GM19397 (cell line): ENCODE measurements around the gene HNRNPH3.
A peak's percentile ranks its signal among the peaks of the same experiment; 100 is the strongest.

ENCODE experiments used
- ATAC-seq: cut with Tn5 transposase; IDR thresholded peaks from one replicate; pipeline ENCODE4 v1.9.1; 2021; ENCODE audit warnings: mild to moderate bottlenecking, moderate library complexity; ENCODE audit not compliant: unreplicated experiment

Gene HNRNPH3

GRCh38 chr10:68330852-68331454, 911 bp upstream of the HNRNPH3 start:
- ATAC-seq, result no peak

GRCh38 chr10:68332259-68333057, 594 bp downstream of the HNRNPH3 start, which contains the start of gene PBLD:
Gene PBLD, minus strand, starts transcription at chr10:68332928. Its CDS starts 26,084 bp downstream, at chr10:68306844.
- ATAC-seq, result peak; percentile 21

DNA sequence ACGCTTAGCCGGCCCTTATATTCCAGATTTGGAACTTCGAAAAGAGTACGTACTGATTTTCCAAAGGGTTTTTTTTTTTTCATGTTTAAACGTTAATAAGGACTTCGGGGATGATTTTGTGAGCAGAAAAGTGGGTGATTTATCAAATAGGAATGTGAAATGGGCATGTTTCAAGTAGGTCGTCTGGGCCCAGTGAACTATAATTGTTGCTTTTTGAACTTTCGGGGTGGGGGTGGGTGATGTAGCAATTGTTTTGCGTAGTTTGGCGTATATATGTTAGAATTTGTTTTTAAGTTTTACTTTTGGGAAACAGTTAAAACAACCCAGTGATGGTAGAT, 1.2 kb downstream of the HNRNPH3 start:
- ATAC-seq, result no peak

DNA sequence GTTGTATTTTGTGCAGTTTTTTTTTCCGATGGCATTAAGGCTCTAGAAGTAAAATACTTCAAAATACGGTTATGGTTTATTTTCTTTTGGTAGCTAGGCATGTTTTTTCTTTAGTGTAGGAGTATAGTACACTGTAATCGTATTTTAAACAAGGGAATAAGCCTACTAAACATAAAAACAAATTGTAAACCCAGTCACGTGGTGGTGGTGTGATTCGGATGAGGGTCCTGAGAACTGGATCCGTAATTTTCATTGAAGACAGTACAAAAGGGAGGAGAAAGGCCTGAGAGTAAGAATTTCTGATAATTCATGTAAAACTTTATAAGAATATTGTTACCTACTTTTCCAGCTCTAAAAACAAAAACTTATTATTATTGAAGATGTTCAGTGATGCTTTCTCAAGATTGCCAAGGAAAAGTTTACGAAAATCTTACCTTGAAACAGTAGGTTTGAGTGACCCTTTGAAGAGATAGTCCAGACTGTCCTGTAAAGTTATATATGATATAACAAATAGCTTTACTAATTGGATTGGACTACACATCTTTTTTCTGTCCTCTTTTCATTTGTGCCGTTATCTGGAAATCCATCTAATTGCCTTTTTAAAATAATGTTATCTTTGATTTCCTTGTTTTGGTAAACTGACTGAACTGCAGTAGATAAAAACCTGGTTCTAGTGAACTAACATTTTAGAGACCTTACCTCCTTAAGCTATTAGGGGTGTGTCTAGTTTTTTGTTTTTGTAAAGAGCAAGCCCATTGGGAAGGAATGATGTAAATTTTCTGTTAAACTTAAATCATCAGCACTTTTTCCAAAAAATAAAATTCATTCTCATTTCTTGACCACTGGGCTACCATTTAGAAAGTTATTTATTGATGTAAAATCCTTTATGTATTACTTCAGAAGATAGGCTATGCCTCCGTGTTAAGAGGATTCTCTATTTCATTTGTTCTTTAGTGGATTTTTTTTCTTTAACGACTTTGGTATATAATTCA, 1.9 kb downstream of the HNRNPH3 start:
- no peak for ATAC-seq

- no peak for ATAC-seq
These were observed 3.0 kb downstream of the HNRNPH3 start for GRCh38 chr10:68334672-68335467.

DNA sequence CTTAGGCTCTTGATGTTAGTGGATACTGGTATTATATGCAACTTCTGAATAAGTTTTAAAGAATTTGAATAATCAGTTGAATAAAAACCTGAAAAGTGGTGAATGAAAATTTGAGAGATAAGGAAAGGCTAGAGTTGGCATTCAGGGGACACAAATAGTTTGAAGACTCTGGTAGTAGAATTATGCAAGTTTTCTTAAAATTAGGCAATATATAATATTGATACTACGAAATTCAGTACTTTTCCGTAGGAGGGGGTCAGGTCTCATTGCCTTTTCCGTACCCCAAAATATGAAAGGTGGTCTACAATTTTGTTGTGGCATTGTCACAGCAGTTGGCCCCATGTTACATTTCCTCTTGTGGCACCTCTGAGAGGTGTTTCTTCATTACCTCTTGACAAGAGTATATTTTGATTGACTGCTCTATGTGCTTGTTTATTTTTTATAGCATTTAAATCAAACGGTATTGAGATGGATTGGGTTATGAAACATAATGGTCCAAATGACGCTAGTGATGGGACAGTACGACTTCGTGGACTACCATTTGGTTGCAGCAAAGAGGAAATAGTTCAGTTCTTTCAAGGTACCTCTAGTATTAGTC, 5.0 kb downstream of the HNRNPH3 start:
- no peak for ATAC-seq

DNA sequence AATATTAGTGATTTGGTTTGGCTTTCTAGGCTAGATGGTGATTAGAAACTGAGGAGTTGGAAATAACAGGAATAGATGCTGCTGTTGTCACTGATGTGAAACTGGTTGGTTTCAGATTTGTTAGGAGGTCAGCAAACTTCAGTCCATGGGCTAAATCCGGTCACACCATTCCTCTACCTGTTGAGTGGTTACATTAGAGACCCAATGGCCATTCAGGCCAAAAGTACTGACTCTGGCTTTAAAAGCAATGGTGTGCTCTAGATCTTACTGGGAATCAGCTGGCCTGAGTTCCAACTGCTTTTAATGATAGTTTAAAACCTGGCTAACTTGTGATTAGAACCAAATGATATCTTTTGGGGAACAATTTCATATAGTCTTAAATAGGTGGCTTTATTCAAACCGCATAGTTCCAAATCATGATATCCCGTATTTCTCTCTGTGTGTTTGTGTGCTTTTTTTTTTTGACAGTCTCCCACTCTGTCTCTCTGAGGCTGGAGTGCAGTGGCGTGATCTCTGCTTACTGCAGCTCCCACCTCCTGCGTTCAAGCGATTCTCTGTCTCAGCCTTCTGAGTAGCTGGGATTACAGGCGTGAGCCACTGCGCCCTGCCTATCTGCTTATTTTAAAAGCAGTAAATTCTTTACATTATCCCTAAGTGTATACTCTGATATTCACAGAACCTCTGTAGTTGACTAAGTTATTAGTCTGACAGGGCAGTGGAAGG, 8.7 kb downstream of the HNRNPH3 start:
- ATAC-seq, result no peak

DNA sequence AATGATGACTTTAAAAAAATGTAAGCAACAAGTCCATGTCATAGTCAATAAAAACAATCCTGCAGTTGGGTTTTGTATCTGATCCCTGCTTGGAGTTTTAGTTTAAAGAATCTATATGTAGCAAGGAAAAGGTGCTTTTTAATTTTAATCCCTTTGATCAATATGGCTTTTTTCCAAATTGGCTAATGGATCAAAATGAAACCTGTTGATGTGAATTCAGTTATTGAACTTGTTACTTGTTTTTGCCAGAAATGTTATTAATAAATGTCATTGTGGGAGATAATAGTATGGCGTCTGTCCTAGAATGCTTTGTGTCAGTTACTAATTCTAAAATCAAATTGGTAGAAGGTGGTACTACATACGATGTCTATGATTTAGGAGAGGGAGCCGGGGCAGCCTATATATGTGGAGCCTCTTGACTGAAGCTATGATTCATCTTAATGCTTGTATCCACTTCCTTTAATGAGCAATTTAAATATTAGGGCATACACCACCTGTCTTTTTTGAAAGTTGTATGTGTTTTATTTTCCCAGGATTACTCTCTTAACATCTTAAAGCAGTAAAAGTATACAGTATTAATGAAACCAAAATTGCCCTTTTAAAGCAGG, 11.1 kb downstream of the HNRNPH3 start:
- no peak for ATAC-seq

DNA sequence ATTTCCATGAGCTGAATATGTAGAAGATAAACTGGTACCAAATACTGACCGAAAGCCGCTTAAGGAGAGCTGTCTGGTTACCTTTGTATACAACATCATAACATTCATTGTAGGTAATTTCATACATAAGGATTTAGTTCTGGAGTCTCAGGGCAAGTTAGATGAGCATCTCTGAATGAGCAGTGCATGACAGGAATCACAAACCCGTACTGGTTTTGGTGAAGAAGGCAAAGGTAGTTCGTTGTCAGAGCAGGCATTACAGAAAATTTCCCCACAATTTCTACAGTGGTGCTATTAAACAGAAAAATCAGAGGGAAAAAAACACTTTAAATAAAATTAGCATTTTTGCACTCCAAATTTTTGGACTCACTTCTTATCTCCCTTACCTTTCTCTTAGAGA, 13.8 kb downstream of the HNRNPH3 start:
- no peak for ATAC-seq

GRCh38 chr10:68346774-68347173, 14.9 kb downstream of the HNRNPH3 start:
- no peak for ATAC-seq

- ATAC-seq, result no peak
These were observed 16.4 kb downstream of the HNRNPH3 start for GRCh38 chr10:68348265-68348741.

- no peak for ATAC-seq
These were observed 21.7 kb downstream of the HNRNPH3 start for GRCh38 chr10:68353537-68353936.

- no peak for ATAC-seq
These were observed 27.3 kb downstream of the HNRNPH3 start for GRCh38 chr10:68359189-68359588.

- no peak for ATAC-seq
These were observed 30.7 kb downstream of the HNRNPH3 start for GRCh38 chr10:68362590-68362989.

GRCh38 chr10:68364101-68364886, 32.4 kb downstream of the HNRNPH3 start:
- ATAC-seq, result no peak

DNA sequence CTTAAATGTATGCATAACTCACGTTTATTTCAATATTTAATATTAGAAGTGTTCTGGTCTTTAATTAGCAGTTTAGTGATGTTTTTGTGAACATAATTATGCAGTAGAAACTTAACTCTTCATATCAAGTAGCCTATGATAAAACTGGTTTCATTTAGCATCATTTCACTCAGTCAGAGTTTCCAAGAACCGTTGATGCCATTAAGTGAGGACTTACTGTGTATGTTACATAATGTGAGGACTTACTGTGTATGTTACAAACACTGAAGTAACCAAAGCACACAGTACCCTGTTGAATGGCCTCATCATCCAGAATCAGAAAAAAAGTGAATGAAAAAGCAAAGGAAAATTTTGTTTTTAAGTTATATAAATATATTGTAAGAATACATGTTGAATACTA, 33.7 kb downstream of the HNRNPH3 start:
- no peak for ATAC-seq

DNA sequence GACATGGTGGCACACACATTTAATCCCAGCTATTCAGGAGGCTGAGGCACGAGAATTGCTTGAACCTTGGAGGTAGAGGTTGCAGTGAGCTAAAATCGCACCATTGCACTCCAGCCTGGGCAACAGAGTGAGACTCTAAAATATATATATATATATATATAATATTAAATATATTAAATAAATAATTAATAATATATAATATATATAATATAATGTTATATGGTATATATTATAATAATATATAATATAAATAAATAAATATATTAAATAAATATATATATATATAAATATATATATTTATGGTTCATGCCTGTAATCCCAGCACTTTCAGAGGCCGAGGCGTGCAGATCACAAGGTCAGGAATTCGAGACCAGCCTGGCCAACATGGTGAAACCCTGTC, 34.7 kb downstream of the HNRNPH3 start:
- ATAC-seq, result no peak

GRCh38 chr10:68367121-68367520, 35.3 kb downstream of the HNRNPH3 start:
- ATAC-seq, result no peak
